Activated T-helper 17 cell treated with anti-CD3 and anti-CD28 coated beads, Interleukin-2, amount 50 U/mL, for 72 hours (primary cell): ENCODE results near the gene GAS7. TPM values are rescaled to one million over a fixed set of nuclear protein-coding genes. Genes with fewer than 3 reads are reported as not detected.

ENCODE experiments used
- ATAC-seq: fragments of 150-1000 bp; cut with Tn5 transposase; replicated peaks from 2 replicates; pipeline ENCODE4 v1.10.0; 2021; ENCODE audit warnings: mild to moderate bottlenecking, moderate library complexity
- H3K27ac Mint-ChIP-seq: one replicate; pipeline ENCODE4 v1.8.0; 2022; ENCODE audit warnings: mixed read lengths
- H3K27me3 Mint-ChIP-seq: one replicate; pipeline ENCODE4 v1.8.0; 2022; ENCODE audit warnings: mixed read lengths
- H3K36me3 Mint-ChIP-seq: one replicate; pipeline ENCODE4 v1.8.0; 2022; ENCODE audit warnings: low read depth, mild to moderate bottlenecking, mixed read lengths
- H3K4me1 Mint-ChIP-seq: one replicate; pipeline ENCODE4 v1.8.0; 2022; ENCODE audit warnings: mixed read lengths
- H3K4me3 Mint-ChIP-seq: one replicate; pipeline ENCODE4 v1.8.0; 2022; ENCODE audit warnings: mild to moderate bottlenecking, mixed read lengths
- H3K9me3 Mint-ChIP-seq: one replicate; pipeline ENCODE4 v1.8.0; 2022; ENCODE audit warnings: mixed read lengths
- total RNA-seq, 2 donors: library from RNA; stranded (reverse); gene quantifications; one replicate each; pipeline ENCODE4 v1.2.3, GENCODE V29; 2022

Gene GAS7
- total RNA-seq, 2 donors from 2014 or later, result 0.42 to 0.43 TPM

DNA sequence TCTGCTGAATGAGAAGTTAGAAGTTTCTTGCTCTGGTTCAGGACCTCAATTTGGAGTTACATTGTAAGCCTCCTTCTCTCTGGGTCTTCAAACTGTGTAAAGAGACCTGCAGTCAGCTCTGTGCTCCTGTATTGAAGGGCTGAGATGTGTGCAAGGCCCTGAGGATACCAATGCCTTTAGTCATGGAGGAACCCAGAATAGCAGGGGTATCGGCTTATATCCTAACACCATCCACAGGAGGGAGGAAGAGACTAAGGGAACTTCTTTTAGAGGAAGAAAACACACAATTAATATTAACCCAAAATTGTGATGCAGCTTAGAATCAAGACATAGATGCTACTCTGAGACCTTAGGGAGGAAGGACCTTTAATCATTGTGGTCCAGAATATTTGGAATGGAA, 336.2 kb downstream of the GAS7 start:
- Mint-ChIP-seq H3K27ac (no peak overlapping the region), H3K4me1 (no peaks in the 10 kb centered on the region), H3K4me3 (no peak overlapping the region), H3K9me3 (peaks cover 8% of the 10 kb centered on the region), H3K36me3 (no peaks in the 10 kb centered on the region), H3K27me3 (peaks cover 11% of the 10 kb centered on the region)
- ATAC-seq, result no peak

DNA sequence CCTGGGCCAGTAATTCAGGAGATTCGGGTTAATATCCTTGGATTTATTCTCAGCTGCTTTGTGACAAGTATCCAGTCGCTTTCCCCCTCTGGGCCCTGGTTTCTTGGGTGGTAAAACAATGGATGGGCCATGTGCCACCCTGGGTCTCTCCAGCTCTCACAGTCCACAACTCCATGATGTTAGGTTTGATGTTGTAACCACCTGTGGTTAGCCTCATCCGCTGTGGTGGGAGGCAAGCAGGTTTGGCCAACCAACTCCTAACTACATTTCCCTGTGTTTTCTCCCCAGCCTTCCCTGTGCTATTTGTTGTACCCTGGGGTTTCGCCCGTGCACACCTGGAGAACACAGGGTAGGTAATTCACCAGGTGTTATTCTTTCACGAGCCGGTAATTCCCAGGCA, 337.6 kb downstream of the GAS7 start:
- ATAC-seq, result no peak
- H3K36me3 Mint-ChIP-seq, result no peaks in the 10 kb centered on the region
- H3K27ac Mint-ChIP-seq, result no peak overlapping the region
- peaks cover 11% of the 10 kb centered on the region for H3K27me3 Mint-ChIP-seq
- no peak overlapping the region for H3K4me3 Mint-ChIP-seq
- H3K9me3 Mint-ChIP-seq, result peaks cover 8% of the 10 kb centered on the region
- no peaks in the 10 kb centered on the region for H3K4me1 Mint-ChIP-seq

Other genes starting within 250 kb of the GAS7 start
- gene MYH13, start 174.4 kb upstream of the GAS7 start, total RNA-seq, result not detected
- not detected for gene MYH8, start 223.3 kb upstream of the GAS7 start, total RNA-seq